Mesodermal cell (in vitro differentiated cells): ENCODE results near the gene GNPTAB. TPM values are rescaled to one million over a fixed set of nuclear protein-coding genes. Genes with fewer than 3 reads are reported as not detected.
"Not testable (repeated sequence)": the region's sequence is repeated elsewhere in the genome, so short reads cannot be mapped to it uniquely, and the experiment has no call there.

Source experiments
- H3K27ac ChIP-seq: 2 replicates; pipeline ENCODE4 v1.7.0; 2013; ENCODE audit warnings: mild to moderate bottlenecking, low read depth, low read length, moderate library complexity; ENCODE audit not compliant: severe bottlenecking
- H3K36me3 ChIP-seq: 2 replicates; pipeline ENCODE4 v1.7.1; 2013; ENCODE audit warnings: mild to moderate bottlenecking, low read length, moderate library complexity; ENCODE audit not compliant: control insufficient read depth, insufficient read depth
- H3K4me1 ChIP-seq: one replicate; pipeline ENCODE4 v1.7.1; 2013; ENCODE audit warnings: mild to moderate bottlenecking, low read length; ENCODE audit not compliant: insufficient read depth, control insufficient read depth, poor library complexity, severe bottlenecking
- H3K4me3 ChIP-seq: 2 replicates; pipeline ENCODE4 v1.7.0; 2013; ENCODE audit warnings: low read length, control low read depth, mild to moderate bottlenecking; ENCODE audit not compliant: insufficient read depth, poor library complexity, severe bottlenecking; ENCODE audit errors: extremely low read depth
- H3K9me3 ChIP-seq: 2 replicates; pipeline ENCODE4 v1.7.1; 2013; ENCODE audit warnings: mild to moderate bottlenecking, low read length, moderate library complexity; ENCODE audit not compliant: control insufficient read depth
- WGBS, 2 experiments: methylation state at CpG; one replicate each; pipeline ENCODE4 v1.1.5; 2013; ENCODE audit warnings: missing lambda C conversion rate in 2 of 2; ENCODE audit not compliant: insufficient coverage in 2 of 2; 5-methylcytosine and 5-hydroxymethylcytosine counted together
- polyA plus RNA-seq, 2 experiments: library from polyadenylated mRNA; stranded (reverse); fragments of 50-300 nt; gene quantifications; one replicate each; pipeline ENCODE4 v1.2.3, GENCODE V29; 2013

Gene GNPTAB
- polyA plus RNA-seq (2013, experiment 1 of 2), result 16.3 TPM
- polyA plus RNA-seq (2013, experiment 2 of 2), result 17.5 TPM

DNA sequence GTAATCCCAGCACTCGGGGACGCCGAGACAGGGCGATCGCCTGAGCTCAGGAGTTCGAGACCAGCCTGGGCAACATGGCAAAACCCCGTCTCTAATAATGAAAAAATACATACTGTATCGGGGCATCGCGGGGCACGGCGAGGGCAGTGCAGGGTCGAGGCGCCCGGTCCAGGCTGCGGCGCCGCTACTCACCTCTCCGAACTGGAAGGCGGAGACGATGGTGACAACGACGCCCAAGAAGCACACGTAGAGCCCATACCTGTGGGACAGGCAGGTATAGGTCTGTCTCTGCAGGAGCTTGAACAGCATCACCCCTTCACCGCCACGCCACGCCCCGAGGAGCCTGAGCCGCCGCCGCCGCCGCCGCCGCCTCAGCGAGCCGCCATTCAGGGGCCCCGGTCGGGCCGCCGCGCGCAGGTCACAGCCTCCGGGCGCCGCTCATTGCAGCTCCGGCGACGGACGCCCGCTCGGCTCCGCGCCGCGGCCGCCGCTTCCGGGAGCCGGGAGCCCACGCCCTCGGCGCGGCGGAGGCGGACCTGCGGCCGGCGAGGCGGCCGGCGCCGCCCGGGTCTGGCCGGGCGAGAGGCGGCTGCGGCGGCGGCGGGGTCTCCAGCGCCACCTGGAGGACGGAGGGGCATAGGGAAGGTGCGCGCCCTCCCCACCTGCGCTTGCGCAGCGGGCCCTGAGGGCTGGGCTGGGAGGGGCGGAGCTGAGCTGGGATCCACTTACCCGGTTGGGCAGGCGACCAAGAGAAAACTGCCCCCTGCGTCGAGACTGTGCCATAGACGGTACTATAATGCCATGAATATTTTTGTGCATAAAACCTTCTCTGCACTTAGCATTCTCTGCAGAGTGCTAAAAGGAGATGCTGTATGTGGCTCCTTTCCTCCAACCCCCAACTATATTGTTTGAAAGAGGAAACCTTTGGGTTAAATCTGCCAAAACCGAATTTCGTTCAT is at the start of gene GNPTAB:
Gene GNPTAB (minus strand): TSS at position 593 of the 959 bp plus-strand sequence. CDS start 284 bp downstream, at position 309.
- no peaks in the 10 kb centered on the region for H3K36me3 ChIP-seq
- H3K27ac ChIP-seq, result no peak within 1 kb of the TSS
- no peaks in the 10 kb centered on the region for H3K4me1 ChIP-seq
- 1 to 2% methylated on average over 66 to 67 of the region's 96 CpGs for WGBS, 2 experiments
- H3K4me3 ChIP-seq, result peak within 1 kb of the TSS; percentile 74
- no peaks in the 10 kb centered on the region for H3K9me3 ChIP-seq

DNA sequence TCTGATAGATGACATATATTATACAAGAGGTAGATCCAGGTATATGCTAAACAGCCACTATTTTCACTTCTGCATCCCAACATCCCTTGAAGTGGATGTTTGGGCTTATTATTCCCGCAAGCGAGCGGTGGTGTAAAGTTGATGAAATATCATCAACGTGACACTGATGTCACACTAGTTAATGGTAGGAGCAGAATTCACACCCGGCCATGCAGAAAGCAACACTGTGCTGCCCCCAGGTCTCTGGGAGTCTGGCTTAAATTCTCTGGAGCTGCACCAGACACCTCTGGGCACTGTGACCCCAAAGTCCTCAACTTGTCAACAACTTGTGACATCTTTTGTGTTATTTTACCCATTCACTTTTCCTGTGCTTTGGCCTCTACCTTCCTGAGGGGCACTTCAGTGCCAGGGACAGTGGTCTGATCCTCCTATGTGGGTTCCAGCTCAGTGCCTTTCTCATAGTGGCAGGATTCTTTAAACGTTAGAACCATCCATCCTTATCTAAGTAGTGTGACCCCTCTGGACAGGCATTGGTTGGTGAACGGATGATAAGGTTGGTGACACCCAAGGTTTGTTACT is 47.6 kb upstream of the GNPTAB start:
- WGBS, 2 experiments, result 75 to 84% methylated on average over 3 to 6 of the region's 7 CpGs
- Histone ChIP-seq H3K36me3 (peaks cover 18% of the 10 kb centered on the region), H3K27ac (no peak overlapping the region), H3K4me1 (peaks cover 20% of the 10 kb centered on the region), H3K4me3 (peak overlapping the region; percentile 64), H3K9me3 (no peaks in the 10 kb centered on the region)

DNA sequence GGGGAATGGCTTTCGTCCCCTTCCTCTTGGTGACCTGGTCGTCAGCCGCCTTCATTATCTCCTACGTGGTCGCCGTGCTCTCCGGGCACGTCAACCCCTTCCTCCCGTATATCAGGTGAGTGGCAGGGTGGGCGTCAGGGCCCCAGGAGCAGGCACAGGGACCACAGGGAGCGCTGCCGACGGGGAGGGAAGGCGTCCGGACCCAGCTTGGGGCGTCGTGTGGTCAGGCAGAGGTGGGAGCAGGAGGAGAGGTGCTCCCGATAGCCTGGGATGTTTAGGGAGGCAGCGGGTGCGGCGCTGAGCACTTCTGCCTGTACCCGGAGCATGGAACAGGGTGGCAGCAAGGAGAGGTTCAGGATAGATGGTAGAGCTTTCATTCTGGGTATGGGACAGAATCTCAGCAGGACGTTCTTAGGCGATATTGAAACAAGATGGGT is 47.1 kb upstream of the GNPTAB start:
- H3K27ac ChIP-seq, result peak overlapping the region; percentile 72
- WGBS, 2 experiments, result 3 to 11% methylated on average over 9 to 12 of the region's 24 CpGs
- peaks cover 18% of the 10 kb centered on the region for H3K36me3 ChIP-seq
- peaks cover 20% of the 10 kb centered on the region for H3K4me1 ChIP-seq
- no peaks in the 10 kb centered on the region for H3K9me3 ChIP-seq
- H3K4me3 ChIP-seq, result peak overlapping the region; percentile 64

DNA sequence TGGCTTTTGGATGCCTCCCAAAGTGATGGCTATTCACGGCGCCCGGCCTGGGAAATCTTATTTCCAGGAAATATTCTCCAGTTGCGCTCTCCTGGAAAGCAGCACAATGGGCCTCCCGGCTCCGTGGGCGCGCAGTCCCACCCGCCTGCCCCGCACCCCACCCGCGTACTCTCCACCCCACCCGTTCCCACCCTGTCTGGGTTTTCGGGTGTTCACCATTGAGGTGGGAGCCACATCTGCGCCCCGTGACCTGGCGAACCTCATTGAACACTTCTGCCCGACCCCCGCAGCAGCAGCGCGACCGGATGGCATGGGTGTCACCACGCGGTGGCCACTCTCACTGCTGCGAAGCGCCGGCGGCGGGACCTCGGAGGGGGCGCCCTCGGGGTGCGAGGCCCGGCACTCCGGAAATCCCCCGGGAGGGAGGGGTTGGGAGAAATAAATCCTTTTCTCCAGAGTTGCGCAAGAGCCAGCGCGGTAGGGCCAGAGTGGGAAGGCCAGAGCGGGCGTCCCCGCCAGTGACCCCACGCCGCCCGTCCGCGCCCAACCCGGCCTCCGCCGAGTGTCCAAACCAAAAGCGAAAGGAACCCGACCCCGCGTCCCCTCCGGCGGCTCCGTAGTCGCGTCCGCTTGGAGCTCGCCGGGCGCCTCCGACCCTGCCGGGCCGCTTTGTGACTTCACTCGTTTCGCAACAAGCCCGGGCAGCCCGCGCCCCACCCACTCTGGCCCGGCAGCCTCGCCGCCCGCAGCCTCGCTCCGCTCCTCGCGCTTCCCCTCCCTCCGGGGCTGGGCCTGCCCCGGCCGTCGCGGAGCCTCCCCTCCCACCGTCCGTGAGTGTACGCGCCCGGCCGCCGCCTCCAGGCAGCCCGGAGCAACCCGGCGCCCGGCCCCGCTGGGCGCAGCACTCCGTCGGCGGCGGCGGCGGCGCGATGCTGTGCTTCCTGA is 46.4 kb upstream of the GNPTAB start, which contains the start of gene DRAM1:
Gene DRAM1 (plus strand): TSS at position 720 of the 945 bp plus-strand sequence. CDS start 210 bp downstream, at position 930.
- WGBS, 2 experiments, result 6 to 8% methylated on average over 74 to 94 of the region's 105 CpGs
- peak within 1 kb of the TSS; percentile 72 for H3K27ac ChIP-seq

DNA sequence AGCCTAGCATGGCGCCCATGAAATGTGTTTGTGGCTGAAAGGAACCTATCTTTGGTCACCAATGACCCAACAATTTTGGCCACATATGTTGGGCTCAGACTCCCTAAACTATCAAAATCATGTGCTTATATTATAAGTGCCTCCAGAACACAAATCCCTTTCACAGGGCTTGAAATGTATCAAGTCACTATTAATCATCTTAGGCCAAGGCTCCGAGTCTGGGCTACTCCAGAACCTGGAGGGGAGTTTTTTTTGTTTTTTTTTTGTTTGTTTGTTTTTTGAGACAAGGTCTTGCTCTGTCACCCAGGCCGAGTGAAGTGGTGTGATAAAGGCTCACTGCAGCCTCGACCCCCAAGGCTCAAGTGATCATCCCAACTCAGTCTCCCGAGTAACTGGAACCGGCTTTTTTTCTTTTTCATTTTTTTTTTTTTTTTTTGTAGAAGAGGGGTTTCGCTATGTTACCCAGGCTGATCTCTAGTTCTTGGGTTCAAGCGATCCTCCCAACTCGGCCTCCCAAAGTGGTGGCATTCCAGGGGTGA is 45.6 kb upstream of the GNPTAB start:
- WGBS, 2 experiments, result 81 to 88% methylated on average over 3 to 4 of the region's 9 CpGs
- H3K4me1 ChIP-seq, result peaks cover 20% of the 10 kb centered on the region
- peaks cover 10% of the 10 kb centered on the region for H3K36me3 ChIP-seq
- H3K27ac ChIP-seq, result peak overlapping the region; percentile 72
- no peaks in the 10 kb centered on the region for H3K9me3 ChIP-seq
- H3K4me3 ChIP-seq, result peak overlapping the region; percentile 64

More for the DNA sequence above, 46.4 kb upstream of the GNPTAB start, which contains the start of gene DRAM1:
- Histone ChIP-seq H3K9me3 (no peaks in the 10 kb centered on the region), H3K4me3 (peak within 1 kb of the TSS; percentile 64), H3K4me1 (peaks cover 20% of the 10 kb centered on the region), H3K36me3 (peaks cover 14% of the 10 kb centered on the region)

DNA sequence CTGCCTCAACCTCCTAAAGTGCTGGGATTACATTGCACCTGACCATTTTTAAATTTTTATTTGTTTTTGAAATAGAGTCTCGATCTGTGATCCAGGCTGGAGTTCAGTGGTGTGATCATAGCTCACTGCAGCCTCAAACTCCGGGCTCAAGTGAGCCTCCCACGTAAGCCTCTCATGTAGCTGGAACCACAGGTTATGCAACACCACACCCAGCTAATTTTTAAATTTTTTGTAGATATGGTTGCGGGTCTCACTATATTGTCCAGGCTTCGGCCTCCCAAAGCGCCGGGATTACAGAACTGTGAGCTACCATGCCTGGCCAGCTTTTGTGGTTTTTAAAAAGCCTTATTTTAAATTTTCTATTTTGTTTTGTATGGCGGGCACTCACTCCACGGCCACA is 44.4 kb upstream of the GNPTAB start:
- 88 to 92% methylated on average over 2 to 5 of the region's 9 CpGs for WGBS, 2 experiments

DNA sequence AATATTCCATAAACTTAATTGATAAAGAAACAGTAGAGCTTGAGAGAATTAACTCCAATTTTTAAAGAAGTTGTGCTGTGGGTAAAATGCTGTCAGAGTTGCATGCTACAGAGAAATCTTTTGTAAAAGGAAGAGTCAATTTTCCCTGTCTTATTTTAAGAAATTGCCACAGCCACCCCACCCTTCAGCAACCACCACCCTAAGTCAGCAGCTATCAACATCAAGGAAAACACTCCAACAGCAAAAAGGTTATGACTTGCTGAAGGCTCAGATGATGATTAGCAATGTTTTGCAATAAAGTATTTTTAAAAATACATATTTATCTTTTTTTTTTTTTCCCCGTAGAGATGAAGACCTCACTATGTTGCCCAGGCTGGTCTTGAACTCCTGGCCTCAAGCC is 40.2 kb upstream of the GNPTAB start:
- WGBS, 2 experiments, result no CpG with 5 or more reads among the region's 1 CpG
- H3K27ac ChIP-seq, result no peak overlapping the region
- H3K4me1 ChIP-seq, result peaks cover 14% of the 10 kb centered on the region
- H3K36me3 ChIP-seq, result no peaks in the 10 kb centered on the region
- no peak overlapping the region for H3K4me3 ChIP-seq
- peaks cover 7% of the 10 kb centered on the region for H3K9me3 ChIP-seq

More for the DNA sequence above, 44.4 kb upstream of the GNPTAB start:
- Histone ChIP-seq H3K36me3 (no peaks in the 10 kb centered on the region), H3K9me3 (no peaks in the 10 kb centered on the region), H3K4me1 (peaks cover 20% of the 10 kb centered on the region), H3K4me3 (no peak overlapping the region), H3K27ac (peak overlapping the region; percentile 72)

DNA sequence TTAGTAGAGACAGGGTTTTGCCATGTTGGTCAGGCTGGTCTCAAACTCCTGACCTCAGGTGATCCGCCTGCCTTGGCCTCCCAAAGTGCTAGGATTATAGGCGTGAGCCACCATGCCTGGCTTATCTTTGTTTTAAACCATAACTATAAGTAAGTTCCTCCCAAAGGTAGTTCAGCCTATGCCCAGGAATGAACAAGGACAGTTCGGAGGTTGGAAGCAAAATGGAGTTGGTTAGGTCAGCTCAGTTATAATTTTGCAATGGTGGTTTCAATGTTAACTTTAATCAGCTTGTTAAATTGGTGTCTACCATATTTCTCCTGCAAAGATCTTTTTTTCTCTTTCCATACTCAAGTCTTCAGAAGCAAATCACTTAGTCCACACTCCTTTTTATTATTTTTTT is 36.9 kb upstream of the GNPTAB start:
- H3K4me1 ChIP-seq, H3K27ac ChIP-seq, H3K36me3 ChIP-seq, H3K4me3 ChIP-seq: not testable (repeated sequence)
- H3K9me3 ChIP-seq, result peaks cover 16% of the 10 kb centered on the region
- no CpG with 5 or more reads among the region's 3 CpGs for WGBS, 2 experiments

DNA sequence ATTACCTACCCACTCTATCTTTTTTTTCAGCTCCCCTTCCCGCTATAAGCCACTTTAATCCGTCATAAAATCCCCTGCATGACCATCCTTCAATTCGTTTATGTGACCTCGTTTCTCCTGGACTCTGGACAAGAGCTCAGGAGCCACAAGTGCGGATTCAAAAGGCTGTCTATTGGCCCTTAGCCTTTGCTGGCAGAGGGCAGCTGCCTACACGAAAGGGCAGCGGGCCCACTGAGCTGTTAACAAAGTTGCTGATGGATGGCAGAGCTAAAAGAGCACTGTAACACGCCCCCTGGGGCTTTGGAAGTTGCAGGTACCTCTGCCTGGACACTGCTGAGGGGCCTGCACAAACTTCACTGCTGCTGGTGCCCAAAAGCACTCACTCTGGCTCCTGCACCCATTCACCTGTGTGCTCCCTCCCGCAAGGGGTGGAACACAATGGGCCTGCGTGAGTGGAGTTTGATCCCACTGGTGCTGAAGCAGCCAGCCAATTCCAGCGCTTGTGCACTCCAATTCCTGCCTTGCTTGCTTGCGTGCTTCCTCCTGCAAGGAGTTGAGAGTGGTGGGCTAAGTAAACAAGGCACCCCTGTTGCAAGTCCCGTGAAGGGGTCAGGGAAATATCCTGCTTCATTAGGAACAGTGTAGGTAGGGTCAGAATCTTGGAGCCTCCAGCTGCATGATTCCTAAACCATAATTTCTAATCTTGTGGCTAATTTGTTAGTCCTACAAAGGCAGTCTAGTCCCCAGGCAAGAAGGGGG is 36.0 kb upstream of the GNPTAB start:
- no peaks in the 10 kb centered on the region for H3K36me3 ChIP-seq
- no peak overlapping the region for H3K27ac ChIP-seq
- 75 to 87% methylated on average over 10 to 12 of the region's 13 CpGs for WGBS, 2 experiments
- peaks cover 16% of the 10 kb centered on the region for H3K9me3 ChIP-seq
- no peak overlapping the region for H3K4me3 ChIP-seq
- peaks cover 5% of the 10 kb centered on the region for H3K4me1 ChIP-seq
